WTC11 (cell line): Measurements from ENCODE around the gene STX5. TPM values are rescaled to one million over a fixed set of nuclear protein-coding genes. Genes with fewer than 3 reads are reported as not detected.

Experiments
- AR ChIP-seq: fragments of 250-450 bp; sonication (Bioruptor Pico); IDR thresholded peaks from 2 replicates; pipeline ENCODE4 v1.9.0; 2021; ENCODE audit warnings: mild to moderate bottlenecking
- ATF1 ChIP-seq: sonication (generic); formaldehyde crosslinking; IDR thresholded peaks from 2 replicates; pipeline ENCODE4 v1.8.1; 2023; ENCODE audit warnings: mild to moderate bottlenecking, moderate library complexity, missing genetic modification reagents
- CBFB ChIP-seq: sonication (generic); formaldehyde crosslinking; IDR thresholded peaks from 2 replicates; pipeline ENCODE4 v1.8.1; 2022; ENCODE audit warnings: mild to moderate bottlenecking, low read depth, missing genetic modification reagents
- CREB1 ChIP-seq: sonication (generic); formaldehyde crosslinking; IDR thresholded peaks from 2 replicates; pipeline ENCODE4 v1.8.0; 2023; ENCODE audit warnings: mild to moderate bottlenecking, missing genetic modification reagents
- E2F5 ChIP-seq: sonication (generic); formaldehyde crosslinking; IDR thresholded peaks from 2 replicates; pipeline ENCODE4 v1.8.1; 2022; ENCODE audit warnings: mild to moderate bottlenecking, moderate library complexity, missing genetic modification reagents
- EMX1 ChIP-seq: fragments of 250-450 bp; sonication (Bioruptor Pico); IDR thresholded peaks from 2 replicates; pipeline ENCODE4 v1.8.0; 2021; ENCODE audit warnings: mild to moderate bottlenecking
- FOXJ3 ChIP-seq: sonication (generic); formaldehyde crosslinking; IDR thresholded peaks from 2 replicates; pipeline ENCODE4 v1.9.0; 2021; ENCODE audit warnings: missing genetic modification reagents, mild to moderate bottlenecking, borderline replicate concordance
- FOXK1 ChIP-seq: sonication (generic); formaldehyde crosslinking; IDR thresholded peaks from 2 replicates; pipeline ENCODE4 v1.8.0; 2022; ENCODE audit warnings: mild to moderate bottlenecking, moderate library complexity, missing genetic modification reagents
- FOXP1 ChIP-seq: sonication (generic); formaldehyde crosslinking; IDR thresholded peaks from 2 replicates; pipeline ENCODE4 v1.8.0; 2022; ENCODE audit warnings: missing genetic modification reagents, mild to moderate bottlenecking, moderate library complexity, borderline replicate concordance
- GABPB1 ChIP-seq: sonication (generic); formaldehyde crosslinking; IDR thresholded peaks from 2 replicates; pipeline ENCODE4 v1.8.1; 2023; ENCODE audit warnings: mild to moderate bottlenecking, missing genetic modification reagents
- GTF2I ChIP-seq: fragments of 250-450 bp; sonication (Bioruptor Pico); conservative IDR thresholded peaks from 2 replicates; pipeline ENCODE4 v1.4.0; 2021; ENCODE audit warnings: mild to moderate bottlenecking
- JUN ChIP-seq: sonication (generic); formaldehyde crosslinking; IDR thresholded peaks from 2 replicates; pipeline ENCODE4 v1.8.0; 2023; ENCODE audit warnings: mild to moderate bottlenecking, missing genetic modification reagents
- NR2C2 ChIP-seq: sonication (generic); formaldehyde crosslinking; IDR thresholded peaks from 2 replicates; pipeline ENCODE4 v1.8.0; 2022; ENCODE audit warnings: mild to moderate bottlenecking, missing genetic modification reagents
- NR3C1 ChIP-seq: sonication (generic); formaldehyde crosslinking; conservative IDR thresholded peaks from 2 replicates; pipeline ENCODE4 v1.8.1; 2023; ENCODE audit warnings: low read depth, mild to moderate bottlenecking, missing genetic modification reagents
- SMAD4 ChIP-seq: sonication (generic); formaldehyde crosslinking; IDR thresholded peaks from 2 replicates; pipeline ENCODE4 v1.8.0; 2022; ENCODE audit warnings: mild to moderate bottlenecking, missing genetic modification reagents
- TEAD4 ChIP-seq: sonication (generic); formaldehyde crosslinking; IDR thresholded peaks from 2 replicates; pipeline ENCODE4 v1.8.0; 2022; ENCODE audit warnings: mild to moderate bottlenecking, missing genetic modification reagents
- USF1 ChIP-seq: sonication (generic); formaldehyde crosslinking; IDR thresholded peaks from 2 replicates; pipeline ENCODE4 v1.8.0; 2022; ENCODE audit warnings: mild to moderate bottlenecking, missing genetic modification reagents
- ZBTB21 ChIP-seq: sonication (generic); formaldehyde crosslinking; IDR thresholded peaks from 2 replicates; pipeline ENCODE4 v1.8.1; 2023; ENCODE audit warnings: mild to moderate bottlenecking, missing genetic modification reagents, borderline replicate concordance
- ZNF232 ChIP-seq: sonication (generic); formaldehyde crosslinking; IDR thresholded peaks from 2 replicates; pipeline ENCODE4 v1.8.0; 2022; ENCODE audit warnings: mild to moderate bottlenecking, missing genetic modification reagents
- ZNF317 ChIP-seq: sonication (generic); formaldehyde crosslinking; IDR thresholded peaks from 2 replicates; pipeline ENCODE4 v1.8.1; 2023; ENCODE audit warnings: low read depth, mild to moderate bottlenecking, moderate library complexity, missing genetic modification reagents, borderline replicate concordance
- ZNF423 ChIP-seq: fragments of 250-450 bp; sonication (Bioruptor Pico); IDR thresholded peaks from 2 replicates; pipeline ENCODE4 v2.1.2; 2022; ENCODE audit warnings: mild to moderate bottlenecking, moderate library complexity
- total RNA-seq: library from RNA; stranded (reverse); gene quantifications from 3 replicates; pipeline ENCODE4 v1.2.3, GENCODE V29; 2021
- TF ChIP-seq, protein P1 (sequence below): sonication (generic); formaldehyde crosslinking; IDR thresholded peaks from 2 replicates; pipeline ENCODE4 v1.8.0; 2023; ENCODE audit warnings: mild to moderate bottlenecking, missing genetic modification reagents
- TF ChIP-seq, protein P2 (sequence below): sonication (generic); formaldehyde crosslinking; IDR thresholded peaks from 2 replicates; pipeline ENCODE4 v1.8.1; 2022; ENCODE audit warnings: low read depth, missing genetic modification reagents, borderline replicate concordance
- TF ChIP-seq, protein P3 (sequence below): fragments of 250-450 bp; sonication (Bioruptor Pico); IDR thresholded peaks from 2 replicates; pipeline ENCODE4 v1.8.0; 2021; ENCODE audit warnings: mild to moderate bottlenecking
- TF ChIP-seq, protein P4 (sequence below): sonication (generic); formaldehyde crosslinking; IDR thresholded peaks from 2 replicates; pipeline ENCODE4 v1.8.0; 2022; ENCODE audit warnings: mild to moderate bottlenecking, missing genetic modification reagents
- TF ChIP-seq, protein P5 (sequence below): sonication (generic); formaldehyde crosslinking; conservative IDR thresholded peaks from 2 replicates; pipeline ENCODE4 v1.8.1; 2023; ENCODE audit warnings: mild to moderate bottlenecking, low read depth, missing genetic modification reagents, moderate library complexity

Gene STX5
- total RNA-seq, 1 experiment from 2014 or later, result 30.2 TPM

GRCh38 chr11:62839050-62839945, 7.4 kb upstream of the STX5 start, which contains the start of gene WDR74 (continued):
- 0 out of 2 replicates have a peak, but pooled peaks have one; percentile 29 for TF ChIP-seq E2F5 (CRISPR knock-in tag)
- TF ChIP-seq, protein P1, sequence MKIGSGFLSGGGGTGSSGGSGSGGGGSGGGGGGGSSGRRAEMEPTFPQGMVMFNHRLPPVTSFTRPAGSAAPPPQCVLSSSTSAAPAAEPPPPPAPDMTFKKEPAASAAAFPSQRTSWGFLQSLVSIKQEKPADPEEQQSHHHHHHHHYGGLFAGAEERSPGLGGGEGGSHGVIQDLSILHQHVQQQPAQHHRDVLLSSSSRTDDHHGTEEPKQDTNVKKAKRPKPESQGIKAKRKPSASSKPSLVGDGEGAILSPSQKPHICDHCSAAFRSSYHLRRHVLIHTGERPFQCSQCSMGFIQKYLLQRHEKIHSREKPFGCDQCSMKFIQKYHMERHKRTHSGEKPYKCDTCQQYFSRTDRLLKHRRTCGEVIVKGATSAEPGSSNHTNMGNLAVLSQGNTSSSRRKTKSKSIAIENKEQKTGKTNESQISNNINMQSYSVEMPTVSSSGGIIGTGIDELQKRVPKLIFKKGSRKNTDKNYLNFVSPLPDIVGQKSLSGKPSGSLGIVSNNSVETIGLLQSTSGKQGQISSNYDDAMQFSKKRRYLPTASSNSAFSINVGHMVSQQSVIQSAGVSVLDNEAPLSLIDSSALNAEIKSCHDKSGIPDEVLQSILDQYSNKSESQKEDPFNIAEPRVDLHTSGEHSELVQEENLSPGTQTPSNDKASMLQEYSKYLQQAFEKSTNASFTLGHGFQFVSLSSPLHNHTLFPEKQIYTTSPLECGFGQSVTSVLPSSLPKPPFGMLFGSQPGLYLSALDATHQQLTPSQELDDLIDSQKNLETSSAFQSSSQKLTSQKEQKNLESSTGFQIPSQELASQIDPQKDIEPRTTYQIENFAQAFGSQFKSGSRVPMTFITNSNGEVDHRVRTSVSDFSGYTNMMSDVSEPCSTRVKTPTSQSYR (CRISPR knock-in tag), result no peak
- no peak for TF ChIP-seq ZNF317 (CRISPR knock-in tag)
- peak; percentile 98 for TF ChIP-seq FOXK1 (CRISPR knock-in tag)
- TF ChIP-seq, protein P2, sequence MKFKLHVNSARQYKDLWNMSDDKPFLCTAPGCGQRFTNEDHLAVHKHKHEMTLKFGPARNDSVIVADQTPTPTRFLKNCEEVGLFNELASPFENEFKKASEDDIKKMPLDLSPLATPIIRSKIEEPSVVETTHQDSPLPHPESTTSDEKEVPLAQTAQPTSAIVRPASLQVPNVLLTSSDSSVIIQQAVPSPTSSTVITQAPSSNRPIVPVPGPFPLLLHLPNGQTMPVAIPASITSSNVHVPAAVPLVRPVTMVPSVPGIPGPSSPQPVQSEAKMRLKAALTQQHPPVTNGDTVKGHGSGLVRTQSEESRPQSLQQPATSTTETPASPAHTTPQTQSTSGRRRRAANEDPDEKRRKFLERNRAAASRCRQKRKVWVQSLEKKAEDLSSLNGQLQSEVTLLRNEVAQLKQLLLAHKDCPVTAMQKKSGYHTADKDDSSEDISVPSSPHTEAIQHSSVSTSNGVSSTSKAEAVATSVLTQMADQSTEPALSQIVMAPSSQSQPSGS (CRISPR knock-in tag), result no peak
- TF ChIP-seq NR3C1 (CRISPR knock-in tag), result no peak
- peak; percentile 76; the same call in 1 of the 2 replicates for TF ChIP-seq SMAD4 (CRISPR knock-in tag)
- no peak for TF ChIP-seq ZBTB21
- peak; percentile 94 for TF ChIP-seq ATF1 (CRISPR knock-in tag)
- peak; percentile 47; the same call in 1 of the 2 replicates for TF ChIP-seq USF1 (CRISPR knock-in tag)
- TF ChIP-seq CREB1 (CRISPR knock-in tag), result no peak; the same call in 1 of the 2 replicates
- TF ChIP-seq, protein P3, sequence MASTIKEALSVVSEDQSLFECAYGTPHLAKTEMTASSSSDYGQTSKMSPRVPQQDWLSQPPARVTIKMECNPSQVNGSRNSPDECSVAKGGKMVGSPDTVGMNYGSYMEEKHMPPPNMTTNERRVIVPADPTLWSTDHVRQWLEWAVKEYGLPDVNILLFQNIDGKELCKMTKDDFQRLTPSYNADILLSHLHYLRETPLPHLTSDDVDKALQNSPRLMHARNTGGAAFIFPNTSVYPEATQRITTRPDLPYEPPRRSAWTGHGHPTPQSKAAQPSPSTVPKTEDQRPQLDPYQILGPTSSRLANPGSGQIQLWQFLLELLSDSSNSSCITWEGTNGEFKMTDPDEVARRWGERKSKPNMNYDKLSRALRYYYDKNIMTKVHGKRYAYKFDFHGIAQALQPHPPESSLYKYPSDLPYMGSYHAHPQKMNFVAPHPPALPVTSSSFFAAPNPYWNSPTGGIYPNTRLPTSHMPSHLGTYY (CRISPR knock-in tag), result no peak
- no peak for TF ChIP-seq NR2C2 (CRISPR knock-in tag)
- no peak for TF ChIP-seq EMX1 (CRISPR knock-in tag)
- peak; percentile 71; the same call in 1 of the 2 replicates for TF ChIP-seq CBFB (CRISPR knock-in tag)
- TF ChIP-seq, protein P4, sequence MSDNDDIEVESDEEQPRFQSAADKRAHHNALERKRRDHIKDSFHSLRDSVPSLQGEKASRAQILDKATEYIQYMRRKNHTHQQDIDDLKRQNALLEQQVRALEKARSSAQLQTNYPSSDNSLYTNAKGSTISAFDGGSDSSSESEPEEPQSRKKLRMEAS, result peak; percentile 95
- peak; percentile 93 for TF ChIP-seq GABPB1 (CRISPR knock-in tag)
- 0 out of 2 replicates have a peak, but pooled peaks have one; percentile 59 for TF ChIP-seq TEAD4
- no peak for TF ChIP-seq FOXJ3 (CRISPR knock-in tag)
- TF ChIP-seq, protein P5, sequence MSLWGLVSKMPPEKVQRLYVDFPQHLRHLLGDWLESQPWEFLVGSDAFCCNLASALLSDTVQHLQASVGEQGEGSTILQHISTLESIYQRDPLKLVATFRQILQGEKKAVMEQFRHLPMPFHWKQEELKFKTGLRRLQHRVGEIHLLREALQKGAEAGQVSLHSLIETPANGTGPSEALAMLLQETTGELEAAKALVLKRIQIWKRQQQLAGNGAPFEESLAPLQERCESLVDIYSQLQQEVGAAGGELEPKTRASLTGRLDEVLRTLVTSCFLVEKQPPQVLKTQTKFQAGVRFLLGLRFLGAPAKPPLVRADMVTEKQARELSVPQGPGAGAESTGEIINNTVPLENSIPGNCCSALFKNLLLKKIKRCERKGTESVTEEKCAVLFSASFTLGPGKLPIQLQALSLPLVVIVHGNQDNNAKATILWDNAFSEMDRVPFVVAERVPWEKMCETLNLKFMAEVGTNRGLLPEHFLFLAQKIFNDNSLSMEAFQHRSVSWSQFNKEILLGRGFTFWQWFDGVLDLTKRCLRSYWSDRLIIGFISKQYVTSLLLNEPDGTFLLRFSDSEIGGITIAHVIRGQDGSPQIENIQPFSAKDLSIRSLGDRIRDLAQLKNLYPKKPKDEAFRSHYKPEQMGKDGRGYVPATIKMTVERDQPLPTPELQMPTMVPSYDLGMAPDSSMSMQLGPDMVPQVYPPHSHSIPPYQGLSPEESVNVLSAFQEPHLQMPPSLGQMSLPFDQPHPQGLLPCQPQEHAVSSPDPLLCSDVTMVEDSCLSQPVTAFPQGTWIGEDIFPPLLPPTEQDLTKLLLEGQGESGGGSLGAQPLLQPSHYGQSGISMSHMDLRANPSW (CRISPR knock-in tag), result no peak
- TF ChIP-seq FOXP1, result peak; percentile 90
- no peak for TF ChIP-seq ZNF423 (CRISPR knock-in tag)
- TF ChIP-seq JUN (CRISPR knock-in tag), result no peak
- no peak for TF ChIP-seq AR (CRISPR knock-in tag)
- TF ChIP-seq ZNF232 (CRISPR knock-in tag), result peak; percentile 82; the same call in 1 of the 2 replicates
- no peak for TF ChIP-seq GTF2I (CRISPR knock-in tag)
